ENCODE data around the gene ARSH.
"Not testable (repeated sequence)": the region's sequence is repeated elsewhere in the genome, so short reads cannot be mapped to it uniquely, and the experiment has no call there.

Gene ARSH

GRCh38 chrX:3044196-3044595 is 37.9 kb downstream of the ARSH start:
- no peaks in the 10 kb centered on the region for H3K36me3 ChIP-seq (ENCODE audit: control insufficient read depth, low read length)
- H3K9me3 ChIP-seq (ENCODE audit: control insufficient read depth, insufficient read depth, low read length) = no peaks in the 10 kb centered on the region
- no peaks in the 10 kb centered on the region for H3K79me2 ChIP-seq (ENCODE audit: control insufficient read depth, low read length)
- TF ChIP-seq CTCF (IDR thresholded peaks at IDR 0.05; ENCODE audit: low read depth, low read length, poor library complexity, severe bottlenecking) (no peak), EZH2phosphoT487 (IDR thresholded peaks at IDR 0.05; ENCODE audit: borderline replicate concordance, low read length) (no peak)
- no peak overlapping the region for H3K4me3 ChIP-seq (ENCODE audit: low read length)
- no peaks in the 10 kb centered on the region for H3K4me1 ChIP-seq (ENCODE audit: control insufficient read depth, low read length)
- H3K27ac ChIP-seq (ENCODE audit: low read depth, low read length) = no peak overlapping the region
- H4K20me1 ChIP-seq (ENCODE audit: control insufficient read depth, insufficient read depth, low read depth, low read length) = no peaks in the 10 kb centered on the region
- H3K9me2 ChIP-seq (replicated peaks; ENCODE audit: control insufficient read depth, low read length) = no peaks in the 10 kb centered on the region
- no peak overlapping the region for H3K4me2 ChIP-seq (ENCODE audit: low read length)
- H3K27me3 ChIP-seq (ENCODE audit: control insufficient read depth, low read length) = no peaks in the 10 kb centered on the region
- H3F3A ChIP-seq (ENCODE audit: control insufficient read depth, insufficient read depth) = no peaks in the 10 kb centered on the region

GRCh38 chrX:3044671-3045070 is 38.3 kb downstream of the ARSH start:
- no peaks in the 10 kb centered on the region for H3K36me3 ChIP-seq (ENCODE audit: control insufficient read depth, low read length)
- no peaks in the 10 kb centered on the region for H3K9me2 ChIP-seq (replicated peaks; ENCODE audit: control insufficient read depth, low read length)
- H3K4me1 ChIP-seq (ENCODE audit: control insufficient read depth, low read length) = no peaks in the 10 kb centered on the region
- no peak overlapping the region for H3K27ac ChIP-seq (ENCODE audit: low read depth, low read length)
- H3F3A ChIP-seq (ENCODE audit: control insufficient read depth, insufficient read depth) = no peaks in the 10 kb centered on the region
- H3K79me2 ChIP-seq (ENCODE audit: control insufficient read depth, low read length) = no peaks in the 10 kb centered on the region
- H3K4me2 ChIP-seq (ENCODE audit: low read length) = no peak overlapping the region
- H3K9me3 ChIP-seq (ENCODE audit: control insufficient read depth, insufficient read depth, low read length) = no peaks in the 10 kb centered on the region
- H3K27me3 ChIP-seq (ENCODE audit: control insufficient read depth, low read length) = no peaks in the 10 kb centered on the region
- TF ChIP-seq EZH2phosphoT487 (IDR thresholded peaks at IDR 0.05; ENCODE audit: borderline replicate concordance, low read length) (no peak), CTCF (IDR thresholded peaks at IDR 0.05; ENCODE audit: low read depth, low read length, poor library complexity, severe bottlenecking) (no peak)
- H3K4me3 ChIP-seq (ENCODE audit: low read length) = no peak overlapping the region
- H4K20me1 ChIP-seq (ENCODE audit: control insufficient read depth, insufficient read depth, low read depth, low read length) = no peaks in the 10 kb centered on the region

- Histone ChIP-seq H3K27ac (ENCODE audit: low read depth, low read length) (no peak overlapping the region), H3K9me3 (ENCODE audit: control insufficient read depth, insufficient read depth, low read length) (no peaks in the 10 kb centered on the region), H3K4me1 (ENCODE audit: control insufficient read depth, low read length) (no peaks in the 10 kb centered on the region), H4K20me1 (ENCODE audit: control insufficient read depth, insufficient read depth, low read depth, low read length) (no peaks in the 10 kb centered on the region), H3K9me2 (replicated peaks; ENCODE audit: control insufficient read depth, low read length) (no peaks in the 10 kb centered on the region), H3F3A (ENCODE audit: control insufficient read depth, insufficient read depth) (no peaks in the 10 kb centered on the region), H3K36me3 (ENCODE audit: control insufficient read depth, low read length) (no peaks in the 10 kb centered on the region), H3K4me3 (ENCODE audit: low read length) (no peak overlapping the region), H3K27me3 (ENCODE audit: control insufficient read depth, low read length) (no peaks in the 10 kb centered on the region), H3K4me2 (ENCODE audit: low read length) (no peak overlapping the region), H3K79me2 (ENCODE audit: control insufficient read depth, low read length) (no peaks in the 10 kb centered on the region)
- no peak for TF ChIP-seq EZH2phosphoT487 (IDR thresholded peaks at IDR 0.05; ENCODE audit: borderline replicate concordance, low read length)
- TF ChIP-seq CTCF (IDR thresholded peaks at IDR 0.05; ENCODE audit: low read depth, low read length, poor library complexity, severe bottlenecking) = no peak
Observed at GRCh38 chrX:3046253-3047240, 40.2 kb downstream of the ARSH start.

GRCh38 chrX:3050523-3051175 is 44.3 kb downstream of the ARSH start:
- not testable (repeated sequence) for H3K9me2 ChIP-seq (replicated peaks; ENCODE audit: control insufficient read depth, low read length); H3K27me3 ChIP-seq (ENCODE audit: control insufficient read depth, low read length); H3K27ac ChIP-seq (ENCODE audit: low read depth, low read length); H3K4me2 ChIP-seq (ENCODE audit: low read length); H3K79me2 ChIP-seq (ENCODE audit: control insufficient read depth, low read length); H3K4me1 ChIP-seq (ENCODE audit: control insufficient read depth, low read length); H3F3A ChIP-seq (ENCODE audit: control insufficient read depth, insufficient read depth); H3K9me3 ChIP-seq (ENCODE audit: control insufficient read depth, insufficient read depth, low read length); H4K20me1 ChIP-seq (ENCODE audit: control insufficient read depth, insufficient read depth, low read depth, low read length); H3K36me3 ChIP-seq (ENCODE audit: control insufficient read depth, low read length); H3K4me3 ChIP-seq (ENCODE audit: low read length)

Measured in DOHH2 (cell line).